Osteocyte (in vitro differentiated cells): ENCODE measurements around the gene CSDE1. TPM values are rescaled to one million over a fixed set of nuclear protein-coding genes. Genes with fewer than 3 reads are reported as not detected.
"Not testable (repeated sequence)": the region's sequence is repeated elsewhere in the genome, so short reads cannot be mapped to it uniquely, and the experiment has no call there.

Experiments used
- DNase-seq: peaks from one replicate; pipeline ENCODE4 v3.0.0; 2021; ENCODE audit warnings: mixed read lengths; ENCODE audit not compliant: unreplicated experiment; ENCODE audit errors: extremely low spot score
- H3K27ac Mint-ChIP-seq: one replicate; pipeline ENCODE4 v1.8.0; 2021; ENCODE audit warnings: mild to moderate bottlenecking, mixed read lengths; ENCODE audit not compliant: unreplicated experiment
- H3K27me3 Mint-ChIP-seq: one replicate; pipeline ENCODE4 v1.8.0; 2021; ENCODE audit warnings: mixed read lengths; ENCODE audit not compliant: unreplicated experiment
- H3K36me3 Mint-ChIP-seq: one replicate; pipeline ENCODE4 v1.8.0; 2021; ENCODE audit warnings: mixed read lengths; ENCODE audit not compliant: unreplicated experiment
- H3K4me1 Mint-ChIP-seq: one replicate; pipeline ENCODE4 v1.8.0; 2021; ENCODE audit warnings: mixed read lengths; ENCODE audit not compliant: unreplicated experiment
- H3K4me3 Mint-ChIP-seq: one replicate; pipeline ENCODE4 v1.8.0; 2021; ENCODE audit warnings: mild to moderate bottlenecking, moderate library complexity, mixed read lengths; ENCODE audit not compliant: unreplicated experiment
- H3K9me3 Mint-ChIP-seq: one replicate; pipeline ENCODE4 v1.8.0; 2021; ENCODE audit warnings: mixed read lengths; ENCODE audit not compliant: unreplicated experiment
- CTCF ChIP-seq: fragments of 200-600 bp; sonication (generic); IDR thresholded peaks from 2 replicates; pipeline ENCODE4 v1.5.0; 2021; ENCODE audit warnings: antibody characterized with exemption, mild to moderate bottlenecking, moderate library complexity
- total RNA-seq: library from RNA; stranded (reverse); gene quantifications from 2 replicates; pipeline ENCODE4 v1.2.1, GENCODE V29; 2021

Gene CSDE1
- total RNA-seq, 1 donor from 2014 or later, result 499 TPM

DNA sequence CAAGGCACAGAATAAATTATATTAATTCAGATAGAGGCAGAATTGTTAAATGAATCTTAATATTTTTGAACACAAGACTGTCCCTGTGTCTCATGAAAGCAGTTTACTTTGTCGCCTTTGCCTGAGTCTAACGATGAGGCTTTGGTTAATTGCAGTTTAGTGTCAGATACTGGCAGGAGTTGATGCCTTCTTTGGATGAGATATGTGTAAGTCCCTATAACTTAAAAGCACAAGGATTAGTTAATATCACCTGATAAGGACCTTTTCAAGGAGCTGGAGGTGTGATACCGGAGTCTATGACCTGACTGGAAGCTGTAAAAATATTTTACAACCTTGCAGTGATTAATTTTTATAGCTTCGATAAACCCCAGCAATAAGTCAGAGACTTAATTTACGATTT, 24.7 kb upstream of the CSDE1 start:
- no peak for DNase-seq
- H3K27me3 Mint-ChIP-seq, result peaks cover 31% of the 10 kb centered on the region
- peaks cover 23% of the 10 kb centered on the region for H3K4me1 Mint-ChIP-seq
- H3K4me3 Mint-ChIP-seq, result no peak overlapping the region
- TF ChIP-seq CTCF, result no peak
- H3K36me3 Mint-ChIP-seq, result peaks cover 9% of the 10 kb centered on the region
- H3K27ac Mint-ChIP-seq, result no peak overlapping the region
- H3K9me3 Mint-ChIP-seq, result no peaks in the 10 kb centered on the region

DNA sequence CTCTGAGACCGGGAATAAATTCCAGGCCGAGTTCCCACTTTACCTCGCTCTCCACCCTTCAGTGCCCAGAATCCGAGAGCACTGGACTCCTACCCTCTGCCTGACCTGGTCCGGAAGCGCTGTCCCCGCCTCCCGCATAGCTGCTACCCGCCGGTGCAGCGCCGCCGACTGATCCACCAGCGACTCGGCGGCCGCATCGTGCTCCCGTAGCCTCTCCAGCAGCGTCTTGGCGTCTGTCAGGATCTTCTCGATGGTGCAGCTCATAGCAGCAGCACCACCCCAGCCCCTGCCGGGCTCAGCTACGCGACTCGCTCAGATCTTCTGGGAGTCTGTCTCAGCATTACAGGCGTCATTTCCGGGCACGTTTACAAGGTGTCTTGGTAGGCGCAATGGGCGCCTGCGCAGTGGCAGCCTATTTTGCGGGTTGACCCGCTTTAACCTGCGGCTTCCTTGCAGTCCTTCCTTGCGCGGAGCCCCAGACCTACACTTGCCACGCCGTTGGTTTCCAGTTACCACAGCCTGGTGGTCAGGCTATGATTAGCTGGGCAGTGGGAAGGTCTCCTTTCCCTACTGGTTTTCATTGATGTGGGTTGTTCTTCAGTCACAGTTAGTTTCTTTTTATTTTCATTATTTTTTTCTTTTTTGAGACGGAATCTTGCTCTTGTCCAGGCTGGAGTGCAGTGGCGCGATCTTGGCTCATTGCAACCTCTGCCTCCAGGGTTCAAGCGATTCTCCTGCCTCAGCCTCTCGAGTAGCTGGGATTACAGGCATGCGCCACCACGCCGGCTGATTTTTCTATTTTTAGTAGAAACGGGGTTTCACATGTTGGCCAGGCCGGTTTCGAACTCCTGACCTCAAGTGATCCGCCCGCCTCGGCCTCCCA, 22.8 kb upstream of the CSDE1 start, which contains the start of gene SIKE1:
Gene SIKE1 (minus strand): TSS at position 342 of the 883 bp plus-strand sequence. CDS start 78 bp downstream, at position 264.
- Mint-ChIP-seq H3K36me3 (peaks cover 21% of the 10 kb centered on the region), H3K9me3 (no peaks in the 10 kb centered on the region), H3K4me1 (peaks cover 23% of the 10 kb centered on the region), H3K27ac (peak within 1 kb of the TSS; percentile 100), H3K27me3 (peaks cover 15% of the 10 kb centered on the region), H3K4me3 (peak within 1 kb of the TSS; percentile 100)
- DNase-seq, result peak; percentile 95
- peak; percentile 2 for TF ChIP-seq CTCF

DNA sequence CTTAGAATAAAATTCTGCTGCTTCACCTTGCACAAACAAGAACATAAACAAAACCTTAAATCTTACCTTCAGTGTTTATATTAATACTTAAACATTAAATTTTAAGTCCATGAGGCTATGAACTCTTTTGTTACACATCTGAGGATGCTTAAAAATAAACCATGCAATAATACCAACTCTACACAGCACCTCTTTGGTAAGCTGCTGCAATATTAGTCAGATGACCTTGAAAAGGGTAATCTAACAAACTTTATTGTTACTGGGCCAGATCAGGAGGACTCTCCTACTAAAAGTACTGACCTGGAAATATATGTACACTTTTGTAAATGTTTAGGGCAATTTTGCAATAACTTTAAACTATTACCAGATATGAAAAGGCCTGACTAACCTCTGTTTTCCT, 21.9 kb upstream of the CSDE1 start:
- peaks cover 23% of the 10 kb centered on the region for H3K4me1 Mint-ChIP-seq

GRCh38 chr1:114776726-114777125, 18.9 kb upstream of the CSDE1 start:
- not testable (repeated sequence) for H3K9me3 Mint-ChIP-seq, DNase-seq, H3K27ac Mint-ChIP-seq, H3K27me3 Mint-ChIP-seq, H3K4me3 Mint-ChIP-seq
- H3K36me3 Mint-ChIP-seq, result peaks cover 41% of the 10 kb centered on the region
- H3K4me1 Mint-ChIP-seq, result peaks cover 23% of the 10 kb centered on the region

More for the DNA sequence above, 21.9 kb upstream of the CSDE1 start:
- H3K27me3 Mint-ChIP-seq, result peaks cover 9% of the 10 kb centered on the region
- peak overlapping the region; percentile 100 for H3K27ac Mint-ChIP-seq
- peak overlapping the region; percentile 100 for H3K4me3 Mint-ChIP-seq
- no peak for DNase-seq
- H3K9me3 Mint-ChIP-seq, result no peaks in the 10 kb centered on the region
- peaks cover 28% of the 10 kb centered on the region for H3K36me3 Mint-ChIP-seq
- TF ChIP-seq CTCF, result no peak

GRCh38 chr1:114771992-114772391, 14.2 kb upstream of the CSDE1 start:
- no peaks in the 10 kb centered on the region for H3K27me3 Mint-ChIP-seq
- H3K36me3 Mint-ChIP-seq, result peaks cover 37% of the 10 kb centered on the region
- no peak for TF ChIP-seq CTCF
- no peaks in the 10 kb centered on the region for H3K9me3 Mint-ChIP-seq
- no peak overlapping the region for H3K27ac Mint-ChIP-seq
- H3K4me1 Mint-ChIP-seq, result no peaks in the 10 kb centered on the region
- no peak for DNase-seq
- H3K4me3 Mint-ChIP-seq, result no peak overlapping the region
